Ishikawa (cell line): ENCODE results near the gene MVK.
A peak's percentile ranks its signal among the peaks of the same experiment; 100 is the strongest.

Experiments used
- CEBPB ChIP-seq: IDR thresholded peaks from 2 replicates; pipeline ENCODE4 v1.6.1; 2012
- CREB1 ChIP-seq: IDR thresholded peaks from 2 replicates; pipeline ENCODE4 v1.6.1; 2012; ENCODE audit warnings: low read depth
- EGR1 ChIP-seq: IDR thresholded peaks from 2 replicates; pipeline ENCODE4 v1.6.1; 2012
- EP300 ChIP-seq: IDR thresholded peaks from 2 replicates; pipeline ENCODE4 v1.6.1; 2012; ENCODE audit warnings: borderline replicate concordance
- FOXM1 ChIP-seq: IDR thresholded peaks from 2 replicates; pipeline ENCODE4 v1.6.1; 2012; ENCODE audit warnings: low read depth, borderline replicate concordance
- NFIC ChIP-seq: IDR thresholded peaks from 2 replicates; pipeline ENCODE4 v1.6.1; 2012
- RAD21 ChIP-seq: IDR thresholded peaks from 2 replicates; pipeline ENCODE4 v1.6.1; 2012; ENCODE audit warnings: low read depth
- TAF1 ChIP-seq: IDR thresholded peaks from 2 replicates; pipeline ENCODE4 v1.6.1; 2012; ENCODE audit warnings: low read depth, mild to moderate bottlenecking
- TCF12 ChIP-seq: IDR thresholded peaks from 2 replicates; pipeline ENCODE4 v1.6.1; 2012; ENCODE audit warnings: low read depth
- TEAD4 ChIP-seq: IDR thresholded peaks from 2 replicates; pipeline ENCODE4 v1.6.1; 2012
- YY1 ChIP-seq: IDR thresholded peaks from 2 replicates; pipeline ENCODE4 v1.6.1; 2012; ENCODE audit warnings: low read depth
- ZBTB7A ChIP-seq: IDR thresholded peaks from 2 replicates; pipeline ENCODE4 v1.6.1; 2012; ENCODE audit warnings: low read depth
- TF ChIP-seq, protein P1 (sequence below): IDR thresholded peaks from 2 replicates; pipeline ENCODE4 v1.6.1; 2012
- TF ChIP-seq, protein P2 (sequence below): IDR thresholded peaks from 2 replicates; pipeline ENCODE4 v1.6.1; 2012; ENCODE audit warnings: low read depth, mild to moderate bottlenecking
- TF ChIP-seq, protein P3 (sequence below): IDR thresholded peaks from 2 replicates; pipeline ENCODE4 v1.6.1; 2012

MVK gene

DNA sequence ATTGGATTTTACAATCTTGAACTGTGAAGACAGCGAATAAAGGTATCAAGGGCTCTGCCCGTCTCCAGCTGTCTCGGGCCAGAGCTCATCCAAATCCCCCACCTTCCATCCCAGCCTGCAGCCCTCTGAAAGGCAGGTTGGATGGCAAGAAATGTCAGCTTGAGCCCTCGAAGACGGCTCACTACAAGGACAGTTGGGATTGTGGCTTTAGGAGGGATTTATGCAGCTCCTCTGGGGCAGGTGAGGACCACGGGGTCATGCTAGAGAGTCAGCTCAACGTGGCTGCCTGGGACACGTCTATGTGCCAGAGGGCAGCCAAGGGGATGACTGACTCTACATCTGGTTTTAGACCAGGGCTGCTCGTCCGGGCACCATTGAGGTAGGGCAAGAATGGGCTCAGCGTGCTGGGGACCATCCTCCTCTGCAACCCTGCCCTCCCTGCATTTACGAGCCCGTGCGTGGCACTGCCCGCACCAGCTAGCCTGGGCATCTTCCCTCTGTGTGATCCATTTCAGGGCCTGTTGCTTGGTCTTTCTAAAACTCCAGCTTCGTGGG is 16.2 kb downstream of the MVK start:
- TF ChIP-seq, protein P1, sequence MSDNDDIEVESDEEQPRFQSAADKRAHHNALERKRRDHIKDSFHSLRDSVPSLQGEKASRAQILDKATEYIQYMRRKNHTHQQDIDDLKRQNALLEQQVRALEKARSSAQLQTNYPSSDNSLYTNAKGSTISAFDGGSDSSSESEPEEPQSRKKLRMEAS, result no peak
- no peak for TF ChIP-seq FOXM1

DNA sequence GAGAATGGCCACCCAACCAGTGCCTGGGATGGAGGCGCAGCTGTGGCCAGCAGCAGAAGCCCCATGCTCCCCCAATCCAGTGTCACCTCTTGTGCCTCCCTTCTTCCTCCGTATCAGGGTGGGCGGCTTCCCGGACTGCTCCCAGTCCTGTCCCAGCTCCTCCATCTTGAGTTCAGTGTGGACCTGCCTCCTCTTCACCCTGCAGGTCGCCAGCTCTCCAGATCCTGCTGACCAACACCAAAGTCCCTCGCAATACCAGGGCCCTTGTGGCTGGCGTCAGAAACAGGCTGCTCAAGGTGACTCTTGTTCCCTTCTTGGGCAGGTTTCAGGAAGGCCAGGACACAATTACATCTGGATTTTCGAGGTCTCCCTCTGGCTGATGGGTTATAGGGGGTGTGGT is 17.0 kb downstream of the MVK start:
- no peak for TF ChIP-seq TAF1
- TF ChIP-seq, protein P2, sequence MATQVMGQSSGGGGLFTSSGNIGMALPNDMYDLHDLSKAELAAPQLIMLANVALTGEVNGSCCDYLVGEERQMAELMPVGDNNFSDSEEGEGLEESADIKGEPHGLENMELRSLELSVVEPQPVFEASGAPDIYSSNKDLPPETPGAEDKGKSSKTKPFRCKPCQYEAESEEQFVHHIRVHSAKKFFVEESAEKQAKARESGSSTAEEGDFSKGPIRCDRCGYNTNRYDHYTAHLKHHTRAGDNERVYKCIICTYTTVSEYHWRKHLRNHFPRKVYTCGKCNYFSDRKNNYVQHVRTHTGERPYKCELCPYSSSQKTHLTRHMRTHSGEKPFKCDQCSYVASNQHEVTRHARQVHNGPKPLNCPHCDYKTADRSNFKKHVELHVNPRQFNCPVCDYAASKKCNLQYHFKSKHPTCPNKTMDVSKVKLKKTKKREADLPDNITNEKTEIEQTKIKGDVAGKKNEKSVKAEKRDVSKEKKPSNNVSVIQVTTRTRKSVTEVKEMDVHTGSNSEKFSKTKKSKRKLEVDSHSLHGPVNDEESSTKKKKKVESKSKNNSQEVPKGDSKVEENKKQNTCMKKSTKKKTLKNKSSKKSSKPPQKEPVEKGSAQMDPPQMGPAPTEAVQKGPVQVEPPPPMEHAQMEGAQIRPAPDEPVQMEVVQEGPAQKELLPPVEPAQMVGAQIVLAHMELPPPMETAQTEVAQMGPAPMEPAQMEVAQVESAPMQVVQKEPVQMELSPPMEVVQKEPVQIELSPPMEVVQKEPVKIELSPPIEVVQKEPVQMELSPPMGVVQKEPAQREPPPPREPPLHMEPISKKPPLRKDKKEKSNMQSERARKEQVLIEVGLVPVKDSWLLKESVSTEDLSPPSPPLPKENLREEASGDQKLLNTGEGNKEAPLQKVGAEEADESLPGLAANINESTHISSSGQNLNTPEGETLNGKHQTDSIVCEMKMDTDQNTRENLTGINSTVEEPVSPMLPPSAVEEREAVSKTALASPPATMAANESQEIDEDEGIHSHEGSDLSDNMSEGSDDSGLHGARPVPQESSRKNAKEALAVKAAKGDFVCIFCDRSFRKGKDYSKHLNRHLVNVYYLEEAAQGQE, result no peak
- no peak for TF ChIP-seq FOXM1
- TF ChIP-seq, protein P1, result no peak
- TF ChIP-seq EP300, result no peak
- TF ChIP-seq TCF12, result no peak
- TF ChIP-seq ZBTB7A, result no peak

DNA sequence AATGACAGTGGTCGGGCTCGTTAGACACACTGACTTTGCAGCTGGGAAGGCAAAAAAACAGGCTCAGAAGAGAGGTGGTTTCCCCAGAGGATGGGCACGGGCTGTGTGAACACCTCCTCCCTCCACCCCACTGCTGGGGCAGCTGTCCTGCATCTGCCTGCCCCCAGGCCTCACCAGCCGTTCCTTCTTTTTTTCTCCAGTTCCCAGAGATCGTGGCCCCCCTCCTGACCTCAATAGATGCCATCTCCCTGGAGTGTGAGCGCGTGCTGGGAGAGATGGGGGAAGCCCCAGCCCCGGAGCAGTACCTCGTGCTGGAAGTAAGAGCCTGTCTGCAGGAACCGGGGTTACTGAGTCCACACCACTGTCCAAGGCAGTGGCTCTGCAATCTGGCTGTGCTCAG is 17.4 kb downstream of the MVK start:
- no peak for TF ChIP-seq RAD21
- TF ChIP-seq FOXM1, result no peak

DNA sequence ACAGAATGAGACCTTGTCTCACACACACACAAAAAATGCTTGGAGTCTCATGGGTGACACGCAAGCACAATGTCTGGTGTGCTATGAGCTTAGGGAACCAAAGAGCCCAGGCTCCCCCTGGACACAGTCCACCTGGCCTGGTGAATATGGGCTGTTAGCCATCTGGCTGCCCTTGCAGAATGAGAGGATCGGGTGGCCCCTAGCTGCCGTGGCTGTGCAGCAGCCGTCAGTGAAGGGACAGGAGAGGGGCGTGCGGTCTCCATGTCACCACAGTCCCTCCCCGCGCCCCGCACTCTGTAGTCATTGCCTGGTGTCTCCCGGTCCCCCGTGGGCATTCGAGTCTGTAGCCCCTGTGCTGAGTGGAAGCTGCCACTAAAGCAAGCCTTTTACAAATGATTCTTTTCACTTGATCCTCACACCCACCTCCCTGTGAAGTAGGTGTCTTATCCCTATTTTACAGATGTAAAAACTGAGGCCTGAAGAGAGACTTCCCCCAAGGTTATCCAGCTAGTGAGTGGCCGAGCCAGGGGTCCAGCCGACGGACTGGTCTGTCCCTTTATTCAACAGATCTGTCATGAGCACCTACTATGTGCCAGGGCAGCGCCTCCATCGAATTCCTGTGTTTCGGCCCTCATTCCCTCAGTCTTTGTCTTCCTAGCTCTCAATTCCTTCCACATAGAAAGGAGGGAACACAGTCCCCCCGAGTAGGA is 18.8 kb downstream of the MVK start:
- TF ChIP-seq, protein P3, sequence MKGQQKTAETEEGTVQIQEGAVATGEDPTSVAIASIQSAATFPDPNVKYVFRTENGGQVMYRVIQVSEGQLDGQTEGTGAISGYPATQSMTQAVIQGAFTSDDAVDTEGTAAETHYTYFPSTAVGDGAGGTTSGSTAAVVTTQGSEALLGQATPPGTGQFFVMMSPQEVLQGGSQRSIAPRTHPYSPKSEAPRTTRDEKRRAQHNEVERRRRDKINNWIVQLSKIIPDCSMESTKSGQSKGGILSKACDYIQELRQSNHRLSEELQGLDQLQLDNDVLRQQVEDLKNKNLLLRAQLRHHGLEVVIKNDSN, result no peak
- no peak for TF ChIP-seq RAD21
- TF ChIP-seq EP300, result no peak
- TF ChIP-seq CREB1, result no peak
- TF ChIP-seq NFIC, result no peak
- TF ChIP-seq TCF12, result no peak
- no peak for TF ChIP-seq TAF1
- no peak for TF ChIP-seq TEAD4
- TF ChIP-seq YY1, result no peak

DNA sequence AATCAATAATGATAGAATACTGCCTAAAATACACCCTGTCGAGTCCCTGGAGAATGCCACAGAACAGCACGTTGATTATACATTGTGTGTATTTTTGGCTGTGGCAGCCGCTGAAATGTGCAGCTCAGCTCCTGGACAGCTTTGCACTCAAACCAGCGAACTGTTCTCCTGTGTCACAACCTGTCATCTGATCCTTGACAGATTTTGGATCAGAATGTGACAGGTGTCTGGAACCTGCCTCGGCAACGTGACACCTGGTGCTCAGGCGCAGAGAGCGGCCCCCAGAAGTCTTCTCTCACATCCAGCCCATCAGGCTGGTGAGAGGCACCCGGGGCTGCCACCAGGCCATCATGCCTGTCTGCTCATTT is 19.3 kb downstream of the MVK start:
- no peak for TF ChIP-seq NFIC
- no peak for TF ChIP-seq FOXM1
- TF ChIP-seq, protein P1, result no peak
- TF ChIP-seq TEAD4, result no peak
- no peak for TF ChIP-seq EGR1
- TF ChIP-seq ZBTB7A, result no peak
- no peak for TF ChIP-seq EP300
- TF ChIP-seq CEBPB, result no peak
- TF ChIP-seq RAD21, result no peak
- TF ChIP-seq TCF12, result no peak
- no peak for TF ChIP-seq CREB1
- TF ChIP-seq, protein P2, result no peak

DNA sequence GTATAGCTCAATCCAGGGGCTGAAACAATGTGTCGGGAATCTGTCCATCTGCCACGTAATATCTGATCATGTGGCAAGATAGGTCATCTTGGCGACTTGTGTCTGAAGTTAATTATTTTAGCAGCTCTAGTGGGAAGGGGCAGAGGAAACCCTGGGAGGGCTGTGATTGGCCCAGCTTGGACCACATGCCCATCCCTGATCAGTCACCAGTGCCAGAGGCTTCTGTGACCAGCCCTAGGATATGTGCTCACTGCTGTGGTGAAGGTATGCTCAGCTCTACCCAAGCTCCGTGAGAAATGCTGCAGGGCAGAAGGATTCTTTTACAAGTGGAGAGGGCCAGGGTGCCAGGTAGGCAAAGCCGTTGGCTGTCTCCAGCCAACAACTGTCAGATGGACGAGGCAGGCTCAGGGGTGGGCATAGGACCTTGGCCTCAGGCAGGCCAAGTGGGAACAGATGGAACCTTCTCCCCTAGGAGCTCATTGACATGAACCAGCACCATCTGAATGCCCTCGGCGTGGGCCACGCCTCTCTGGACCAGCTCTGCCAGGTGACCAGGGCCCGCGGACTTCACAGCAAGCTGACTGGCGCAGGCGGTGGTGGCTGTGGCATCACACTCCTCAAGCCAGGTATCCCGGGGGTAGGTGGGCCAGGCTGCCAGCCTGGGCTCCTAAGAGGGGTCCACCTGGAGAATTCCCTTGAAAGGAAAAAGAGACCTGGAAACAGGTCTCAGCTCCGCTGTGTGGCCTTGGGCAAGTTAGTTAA is 21.1 kb downstream of the MVK start:
- TF ChIP-seq, protein P3, result 0 out of 2 replicates have a peak, but pooled peaks have one; percentile 16
- TF ChIP-seq CREB1 (no peak), ZBTB7A (no peak)
